ENCODE results near the gene ELP2. TPM values are rescaled to one million over a fixed set of nuclear protein-coding genes. Genes with fewer than 3 reads are reported as not detected.

ELP2 gene
- total RNA-seq, 1 experiment from 2014 or later, result 137 TPM

- no CpG with 5 or more reads among the region's 7 CpGs for WGBS (ENCODE audit: extremely low coverage, insufficient read length, low lambda C conversion rate)
- Histone ChIP-seq H3K56ac (ENCODE audit: insufficient read length, low read depth, low read length) (no peak overlapping the region), H3K27ac (ENCODE audit: insufficient read length, low read depth, low read length) (no peak overlapping the region), H2AFZ (ENCODE audit: low read length) (no peak overlapping the region), H3K4me2 (ENCODE audit: insufficient read depth, insufficient read length, low read length) (no peak overlapping the region), H2BK12ac (ENCODE audit: insufficient read length, low read depth, low read length) (no peak overlapping the region), H3K9me3 (ENCODE audit: control insufficient read depth, low read depth, low read length) (peaks cover 11% of the 10 kb centered on the region), H3K4ac (ENCODE audit: low read depth, low read length) (no peak overlapping the region), H3K27me3 (ENCODE audit: insufficient read depth, low read length) (no peaks in the 10 kb centered on the region), H3K4me1 (ENCODE audit: insufficient read depth, low read length) (no peaks in the 10 kb centered on the region), H3K23ac (ENCODE audit: insufficient read length, low read depth, low read length) (no peak overlapping the region), H4K91ac (ENCODE audit: insufficient read length, low read depth, low read length) (no peak overlapping the region), H2BK15ac (ENCODE audit: low read depth, low read length) (no peak overlapping the region), H2BK20ac (ENCODE audit: low read depth, low read length, poor library complexity, severe bottlenecking) (no peak overlapping the region), H3K79me2 (ENCODE audit: insufficient read depth, low read length) (no peaks in the 10 kb centered on the region), H3K18ac (ENCODE audit: insufficient read length, low read depth, low read length) (no peak overlapping the region), H2BK5ac (ENCODE audit: insufficient read length, low read length) (no peak overlapping the region), H4K8ac (replicated peaks; ENCODE audit: insufficient read length, low read depth, low read length) (no peak overlapping the region), H2BK120ac (ENCODE audit: low read depth, low read length, poor library complexity, severe bottlenecking) (no peak overlapping the region), H4K5ac (ENCODE audit: insufficient read length, low read depth, low read length) (no peak overlapping the region), H3K23me2 (ENCODE audit: insufficient read length, low read depth, low read length, poor library complexity, severe bottlenecking) (no peaks in the 10 kb centered on the region), H3K9ac (ENCODE audit: extremely low read depth, insufficient read length, low read length) (no peak overlapping the region), H2AK5ac (ENCODE audit: insufficient read length, low read length) (no peak overlapping the region), H3K14ac (ENCODE audit: insufficient read depth, low read length) (no peak overlapping the region), H4K20me1 (ENCODE audit: control insufficient read depth, insufficient read depth, insufficient read length) (no peaks in the 10 kb centered on the region), H3K79me1 (ENCODE audit: insufficient read depth, low read depth, low read length, poor library complexity, severe bottlenecking) (no peaks in the 10 kb centered on the region), H3T11ph (ENCODE audit: low read length) (no peak overlapping the region)
- DNase-seq, result no peak
- Mint-ChIP-seq H3K36me3 (ENCODE audit: insufficient read depth in 1 of 3, low read depth in 3 of 3) (peaks cover 0 to 15% (median 11%) of the 10 kb centered on the region in 3 experiments; a peak in 5 of 7 replicates), H3K4me1 (no peaks in the 10 kb centered on the region), H3K4me3 (no peak overlapping the region), H3K9me3 (peaks cover 18 to 21% of the 10 kb centered on the region in 2 experiments), H3K27ac (no peak overlapping the region), H3K27me3 (ENCODE audit: low read depth) (no peaks in the 10 kb centered on the region; the same call in 1 of the 2 replicates)
- TF ChIP-seq CTCF (conservative IDR thresholded peaks at IDR 0.05), result no peak
These were observed 27.8 kb upstream of the ELP2 start for GRCh38 chr18:36101943-36102342.
